ENCODE data around the gene CDCA5.

The CDCA5 gene

GRCh38 chr11:65053827-65054508 is 29.9 kb downstream of the CDCA5 start:
- Mint-ChIP-seq H3K9me3 (no peaks in the 10 kb centered on the region), H3K4me3 (no peak overlapping the region), H3K27me3 (ENCODE audit: low read depth) (peaks cover 6% of the 10 kb centered on the region), H3K36me3 (ENCODE audit: low read depth) (no peaks in the 10 kb centered on the region), H3K27ac (no peak overlapping the region), H3K4me1 (no peaks in the 10 kb centered on the region)
- no peak for TF ChIP-seq CTCF (IDR thresholded peaks at IDR 0.05; ENCODE audit: unreplicated experiment in 3 of 3)

- Mint-ChIP-seq H3K27ac (no peak overlapping the region), H3K4me1 (no peaks in the 10 kb centered on the region), H3K27me3 (ENCODE audit: low read depth) (peaks cover 3% of the 10 kb centered on the region), H3K4me3 (no peak overlapping the region), H3K9me3 (no peaks in the 10 kb centered on the region), H3K36me3 (ENCODE audit: low read depth) (no peaks in the 10 kb centered on the region)
- TF ChIP-seq CTCF (IDR thresholded peaks at IDR 0.05; ENCODE audit: unreplicated experiment in 3 of 3), result no peak
Measured at GRCh38 chr11:65051398-65051858, 32.4 kb downstream of the CDCA5 start.

- H3K9me3 Mint-ChIP-seq, result no peaks in the 10 kb centered on the region
- H3K4me3 Mint-ChIP-seq, result no peak overlapping the region
- peaks cover 6% of the 10 kb centered on the region for H3K36me3 Mint-ChIP-seq (ENCODE audit: low read depth)
- TF ChIP-seq CTCF (IDR thresholded peaks at IDR 0.05; ENCODE audit: unreplicated experiment in 3 of 3), result no peak
- H3K27me3 Mint-ChIP-seq (ENCODE audit: low read depth), result no peaks in the 10 kb centered on the region
- peaks cover 2% of the 10 kb centered on the region for H3K4me1 Mint-ChIP-seq
- no peak overlapping the region for H3K27ac Mint-ChIP-seq
Measured at GRCh38 chr11:65047581-65048422, 36.0 kb downstream of the CDCA5 start.

- Mint-ChIP-seq H3K36me3 (ENCODE audit: low read depth) (peaks cover 6% of the 10 kb centered on the region), H3K9me3 (no peaks in the 10 kb centered on the region), H3K27ac (no peak overlapping the region), H3K4me3 (no peak overlapping the region), H3K4me1 (peaks cover 10% of the 10 kb centered on the region), H3K27me3 (ENCODE audit: low read depth) (peaks cover 2% of the 10 kb centered on the region)
- TF ChIP-seq CTCF (IDR thresholded peaks at IDR 0.05; ENCODE audit: unreplicated experiment in 3 of 3), result no peak
Measured at GRCh38 chr11:65045728-65046127, 38.1 kb downstream of the CDCA5 start.

- H3K4me3 Mint-ChIP-seq, result no peak overlapping the region
- H3K9me3 Mint-ChIP-seq, result no peaks in the 10 kb centered on the region
- TF ChIP-seq CTCF (IDR thresholded peaks at IDR 0.05; ENCODE audit: unreplicated experiment in 3 of 3), result no peak
- peaks cover 13% of the 10 kb centered on the region for H3K4me1 Mint-ChIP-seq
- H3K36me3 Mint-ChIP-seq (ENCODE audit: low read depth), result peaks cover 6% of the 10 kb centered on the region
- no peak overlapping the region for H3K27ac Mint-ChIP-seq
- H3K27me3 Mint-ChIP-seq (ENCODE audit: low read depth), result peaks cover 3% of the 10 kb centered on the region
Measured at GRCh38 chr11:65045061-65045460, 38.8 kb downstream of the CDCA5 start.

All from nephron (organoid).